ENCODE measurements around the gene GMDS.

Gene GMDS

DNA sequence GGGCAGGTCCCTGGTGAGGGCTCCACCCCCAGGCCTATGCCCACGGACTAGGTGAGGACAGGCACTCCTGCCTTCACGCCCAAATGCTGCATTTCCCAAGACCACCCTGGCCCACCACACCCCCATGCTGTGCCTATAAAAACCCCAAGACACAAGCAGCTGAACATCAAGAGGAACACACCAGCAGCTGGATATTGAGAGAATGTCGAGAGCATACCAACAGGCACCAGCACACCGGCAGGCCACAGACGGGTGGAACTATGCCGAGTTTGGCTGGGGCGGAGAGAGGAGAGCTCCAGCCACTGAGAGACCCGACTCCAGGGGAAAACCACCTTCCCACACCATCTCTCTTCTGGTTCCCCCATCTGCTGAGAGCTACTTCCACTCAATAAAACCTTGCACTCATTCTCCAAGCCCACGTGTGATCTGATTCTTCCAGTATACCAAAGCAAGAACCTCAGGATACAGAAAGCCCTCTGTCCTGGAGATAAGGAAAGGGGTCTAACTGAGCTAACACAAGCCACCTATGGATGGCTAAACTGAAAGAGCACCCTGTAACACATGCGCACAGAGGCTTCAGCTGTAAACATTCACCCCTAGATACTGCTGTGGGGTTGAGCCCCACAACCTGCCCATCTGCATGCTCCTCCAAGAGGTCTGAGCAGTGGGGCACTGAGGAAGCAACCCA lies 319.5 kb downstream of the GMDS start:
- Histone ChIP-seq H2AFZ (no peak overlapping the region), H3K4me1 (no peaks in the 10 kb centered on the region), H3K79me2 (no peaks in the 10 kb centered on the region), H3K27ac (no peak overlapping the region), H3K27me3 (ENCODE audit: control insufficient read depth, insufficient read depth, low read length) (no peaks in the 10 kb centered on the region), H3K36me3 (ENCODE audit: control insufficient read depth, insufficient read depth, low read length) (no peaks in the 10 kb centered on the region), H3K9me3 (ENCODE audit: control insufficient read depth, low read length) (no peaks in the 10 kb centered on the region), H3K4me3 (ENCODE audit: low read depth, low read length) (no peak overlapping the region), H3K4me2 (ENCODE audit: low read length) (no peak overlapping the region), H3K9ac (no peak overlapping the region)
- TF ChIP-seq, protein P1, sequence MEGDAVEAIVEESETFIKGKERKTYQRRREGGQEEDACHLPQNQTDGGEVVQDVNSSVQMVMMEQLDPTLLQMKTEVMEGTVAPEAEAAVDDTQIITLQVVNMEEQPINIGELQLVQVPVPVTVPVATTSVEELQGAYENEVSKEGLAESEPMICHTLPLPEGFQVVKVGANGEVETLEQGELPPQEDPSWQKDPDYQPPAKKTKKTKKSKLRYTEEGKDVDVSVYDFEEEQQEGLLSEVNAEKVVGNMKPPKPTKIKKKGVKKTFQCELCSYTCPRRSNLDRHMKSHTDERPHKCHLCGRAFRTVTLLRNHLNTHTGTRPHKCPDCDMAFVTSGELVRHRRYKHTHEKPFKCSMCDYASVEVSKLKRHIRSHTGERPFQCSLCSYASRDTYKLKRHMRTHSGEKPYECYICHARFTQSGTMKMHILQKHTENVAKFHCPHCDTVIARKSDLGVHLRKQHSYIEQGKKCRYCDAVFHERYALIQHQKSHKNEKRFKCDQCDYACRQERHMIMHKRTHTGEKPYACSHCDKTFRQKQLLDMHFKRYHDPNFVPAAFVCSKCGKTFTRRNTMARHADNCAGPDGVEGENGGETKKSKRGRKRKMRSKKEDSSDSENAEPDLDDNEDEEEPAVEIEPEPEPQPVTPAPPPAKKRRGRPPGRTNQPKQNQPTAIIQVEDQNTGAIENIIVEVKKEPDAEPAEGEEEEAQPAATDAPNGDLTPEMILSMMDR (IDR thresholded peaks at IDR 0.05), result no peak

DNA sequence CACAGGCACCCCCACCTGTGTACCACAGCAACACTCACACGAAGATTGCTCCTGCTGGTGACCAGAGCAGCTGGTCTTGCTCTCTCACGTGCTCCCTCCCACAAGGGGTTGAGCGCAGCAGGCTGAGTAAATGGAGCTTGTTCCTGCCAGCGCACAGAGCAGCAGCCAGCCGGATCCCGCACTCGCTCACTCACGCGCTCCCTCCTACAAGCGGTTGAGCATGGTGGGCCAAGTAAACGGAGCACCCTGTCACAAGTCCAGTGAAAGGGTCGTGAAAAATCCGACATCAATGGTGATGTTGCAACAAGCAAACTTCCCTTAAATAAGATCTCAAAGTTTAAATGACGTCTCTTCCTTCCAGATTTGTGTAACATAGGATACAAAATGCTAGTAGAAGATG lies 322.0 kb downstream of the GMDS start:
- no peak overlapping the region for H3K27ac ChIP-seq
- no peaks in the 10 kb centered on the region for H3K4me1 ChIP-seq
- no peaks in the 10 kb centered on the region for H3K36me3 ChIP-seq (ENCODE audit: control insufficient read depth, insufficient read depth, low read length)
- no peak overlapping the region for H3K9ac ChIP-seq
- H3K27me3 ChIP-seq (ENCODE audit: control insufficient read depth, insufficient read depth, low read length), result no peaks in the 10 kb centered on the region
- TF ChIP-seq, protein P1 (IDR thresholded peaks at IDR 0.05), result no peak
- H3K79me2 ChIP-seq, result no peaks in the 10 kb centered on the region
- no peaks in the 10 kb centered on the region for H3K9me3 ChIP-seq (ENCODE audit: control insufficient read depth, low read length)
- no peak overlapping the region for H2AFZ ChIP-seq
- H3K4me2 ChIP-seq (ENCODE audit: low read length), result no peak overlapping the region
- no peak overlapping the region for H3K4me3 ChIP-seq (ENCODE audit: low read depth, low read length)

DNA sequence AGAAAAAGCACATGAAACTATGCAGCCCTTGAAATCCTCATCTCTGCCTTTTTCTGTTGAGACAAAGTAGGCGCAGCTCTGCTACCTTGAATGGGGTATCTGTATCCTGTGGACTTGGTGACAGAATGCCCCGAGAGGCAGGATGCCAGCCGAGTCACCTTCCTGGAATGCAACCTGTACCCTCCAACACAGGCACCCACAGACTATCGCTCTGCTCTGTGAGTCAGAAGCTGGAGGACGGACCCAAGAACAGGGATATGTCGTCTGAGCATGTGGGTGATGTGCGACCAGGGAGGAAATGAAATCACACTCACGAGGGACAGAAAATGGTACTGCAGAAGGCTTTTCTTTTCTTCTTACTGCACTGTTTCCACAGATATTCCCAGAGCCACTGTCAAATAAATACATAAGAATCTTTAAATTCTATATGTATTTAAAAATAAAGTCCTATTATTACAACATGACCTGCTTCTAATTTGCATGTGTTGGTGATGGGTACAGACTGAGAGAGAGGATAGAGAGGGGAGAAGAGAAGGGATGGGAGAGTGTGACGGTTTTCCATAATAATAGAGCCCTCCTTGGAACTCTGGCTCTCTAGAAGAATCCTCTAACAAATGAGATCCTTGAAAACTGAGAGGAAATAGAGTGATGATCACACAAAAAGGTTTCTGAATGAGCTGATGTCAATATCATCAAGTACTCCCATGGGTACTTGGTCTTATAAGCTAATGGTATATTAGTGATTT lies 327.6 kb downstream of the GMDS start:
- no peak overlapping the region for H3K4me3 ChIP-seq (ENCODE audit: low read depth, low read length)
- no peak overlapping the region for H3K9ac ChIP-seq
- no peaks in the 10 kb centered on the region for H3K9me3 ChIP-seq (ENCODE audit: control insufficient read depth, low read length)
- H2AFZ ChIP-seq, result no peak overlapping the region
- no peaks in the 10 kb centered on the region for H3K79me2 ChIP-seq
- H3K27ac ChIP-seq, result no peak overlapping the region
- TF ChIP-seq, protein P1 (IDR thresholded peaks at IDR 0.05), result no peak
- no peaks in the 10 kb centered on the region for H3K27me3 ChIP-seq (ENCODE audit: control insufficient read depth, insufficient read depth, low read length)
- H3K36me3 ChIP-seq (ENCODE audit: control insufficient read depth, insufficient read depth, low read length), result no peaks in the 10 kb centered on the region
- no peak overlapping the region for H3K4me2 ChIP-seq (ENCODE audit: low read length)
- no peaks in the 10 kb centered on the region for H3K4me1 ChIP-seq

DNA sequence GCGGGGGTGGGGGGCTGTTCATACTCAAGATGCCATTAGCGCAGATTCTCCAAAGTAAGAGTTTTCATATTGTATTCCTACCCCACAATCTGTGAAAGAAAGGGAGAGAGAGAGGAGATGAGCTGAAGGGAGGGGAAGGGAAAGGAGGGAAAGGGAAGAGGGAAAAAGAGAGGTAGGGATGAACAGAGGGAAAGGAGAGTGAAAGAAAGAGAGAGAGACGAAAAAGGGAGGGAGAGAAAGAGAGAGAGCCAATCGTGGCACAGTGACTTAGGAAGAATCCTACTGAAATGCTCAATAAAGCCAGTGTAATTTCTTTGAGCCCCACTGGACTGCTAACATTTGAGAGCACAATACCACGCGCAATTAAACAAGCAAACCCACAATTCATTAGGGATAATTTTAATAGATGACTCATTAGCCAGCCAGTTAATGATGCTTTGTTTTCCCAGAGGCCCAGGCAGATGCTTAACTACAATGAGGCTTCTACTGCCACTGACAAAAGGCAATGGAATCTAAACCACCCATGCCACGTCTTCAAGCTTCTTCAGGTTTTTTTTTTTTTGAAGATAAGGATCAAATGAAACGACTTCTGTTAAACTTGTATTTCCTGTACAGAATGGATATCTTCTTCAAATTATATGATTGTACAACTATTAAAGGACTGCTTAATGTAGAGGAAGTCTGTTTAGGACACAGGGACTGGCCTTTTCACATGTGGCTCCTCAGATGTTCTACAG lies 328.9 kb downstream of the GMDS start:
- Histone ChIP-seq H3K79me2 (no peaks in the 10 kb centered on the region), H3K36me3 (ENCODE audit: control insufficient read depth, insufficient read depth, low read length) (no peaks in the 10 kb centered on the region), H3K9me3 (ENCODE audit: control insufficient read depth, low read length) (no peaks in the 10 kb centered on the region), H3K27me3 (ENCODE audit: control insufficient read depth, insufficient read depth, low read length) (no peaks in the 10 kb centered on the region), H3K9ac (no peak overlapping the region), H3K27ac (no peak overlapping the region), H2AFZ (no peak overlapping the region), H3K4me3 (ENCODE audit: low read depth, low read length) (no peak overlapping the region), H3K4me2 (ENCODE audit: low read length) (no peak overlapping the region), H3K4me1 (no peaks in the 10 kb centered on the region)
- TF ChIP-seq, protein P1 (IDR thresholded peaks at IDR 0.05), result no peak
